ENCODE data around the gene FAM107B. TPM values are rescaled to one million over a fixed set of nuclear protein-coding genes. Genes with fewer than 3 reads are reported as not detected.
"Not testable (repeated sequence)": the region's sequence is repeated elsewhere in the genome, so short reads cannot be mapped to it uniquely, and the experiment has no call there.

The FAM107B gene
- total RNA-seq, 1 donor from 2014 or later, result 39.0 TPM

DNA sequence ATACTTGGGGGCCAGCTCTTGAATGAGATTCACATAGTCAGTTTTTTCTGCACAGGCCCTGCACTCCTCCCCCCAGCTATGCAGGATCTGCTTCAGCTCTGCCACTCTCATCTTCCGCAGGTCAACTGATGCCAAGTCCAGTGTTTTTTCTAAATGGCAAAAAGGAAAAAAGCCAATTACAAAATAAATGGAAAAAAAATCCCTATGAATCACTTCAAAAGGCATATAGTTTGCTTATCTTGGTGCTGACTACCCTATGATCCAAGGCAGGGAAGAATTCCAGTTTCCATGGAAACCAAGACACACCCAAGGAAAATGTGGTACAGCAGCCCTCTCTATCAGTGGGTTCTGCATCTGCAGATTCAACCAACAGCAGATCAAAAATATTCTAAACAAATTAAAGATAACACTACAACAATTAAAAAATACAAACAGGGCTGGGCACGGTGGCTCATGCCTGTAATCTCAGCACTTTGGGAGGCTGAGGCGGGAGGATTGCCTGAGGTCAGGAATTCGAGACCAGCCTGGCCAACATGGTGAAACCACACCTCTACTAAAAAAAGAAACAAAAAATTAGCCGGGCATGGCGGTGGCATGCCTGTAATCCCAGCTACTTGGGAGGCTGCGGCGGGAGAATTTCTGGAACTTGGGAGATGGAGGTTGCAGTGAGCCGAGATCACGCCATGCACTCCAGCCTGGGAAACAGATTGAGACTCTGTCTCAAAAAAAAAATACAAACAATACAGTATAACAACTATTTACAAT, 45.5 kb upstream of the FAM107B start:
- TF ChIP-seq CTCF (conservative IDR thresholded peaks at IDR 0.05), result no peak
- no peaks in the 10 kb centered on the region for H3K36me3 Mint-ChIP-seq (ENCODE audit: low read depth)
- H3K4me3 Mint-ChIP-seq, result no peak overlapping the region
- H3K27ac Mint-ChIP-seq (ENCODE audit: unreplicated experiment), result no peak overlapping the region
- no peaks in the 10 kb centered on the region for H3K27me3 Mint-ChIP-seq (ENCODE audit: low read depth)
- peaks cover 3% of the 10 kb centered on the region for H3K4me1 Mint-ChIP-seq
- H3K9me3 Mint-ChIP-seq, result no peaks in the 10 kb centered on the region
- no peak for DNase-seq (ENCODE audit: low read depth, low spot score)

GRCh38 chr10:14816717-14817116, 42.0 kb upstream of the FAM107B start:
- not testable (repeated sequence) for DNase-seq (ENCODE audit: low read depth, low spot score); H3K36me3 Mint-ChIP-seq (ENCODE audit: low read depth); H3K4me3 Mint-ChIP-seq; H3K4me1 Mint-ChIP-seq; H3K27me3 Mint-ChIP-seq (ENCODE audit: low read depth); H3K27ac Mint-ChIP-seq (ENCODE audit: unreplicated experiment); H3K9me3 Mint-ChIP-seq

GRCh38 chr10:14815681-14816080, 41.0 kb upstream of the FAM107B start:
- TF ChIP-seq CTCF (conservative IDR thresholded peaks at IDR 0.05), result no peak
- H3K27ac Mint-ChIP-seq (ENCODE audit: unreplicated experiment), result no peak overlapping the region
- DNase-seq (ENCODE audit: low read depth, low spot score), result no peak
- no peaks in the 10 kb centered on the region for H3K9me3 Mint-ChIP-seq
- no peaks in the 10 kb centered on the region for H3K36me3 Mint-ChIP-seq (ENCODE audit: low read depth)
- H3K27me3 Mint-ChIP-seq (ENCODE audit: low read depth), result no peaks in the 10 kb centered on the region
- H3K4me3 Mint-ChIP-seq, result no peak overlapping the region
- H3K4me1 Mint-ChIP-seq, result no peaks in the 10 kb centered on the region

DNA sequence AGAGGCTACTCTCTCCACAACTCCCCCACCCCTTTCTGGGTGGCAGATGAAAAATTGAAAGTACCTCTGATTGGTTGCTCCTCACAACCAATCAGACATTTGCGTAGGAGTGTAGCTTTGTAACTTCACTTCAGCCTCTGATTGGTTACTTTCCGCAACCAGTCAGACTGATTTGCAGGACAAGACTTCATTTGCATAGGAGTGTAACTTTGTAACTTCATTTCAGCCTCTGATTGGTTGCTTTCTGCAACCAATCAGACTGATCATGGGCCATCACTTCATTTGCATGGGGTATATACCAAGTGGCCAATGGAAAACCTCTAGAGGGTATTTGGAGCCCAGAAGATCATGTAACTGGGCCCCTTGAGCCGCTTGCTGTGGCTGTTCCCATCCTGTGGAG, 37.6 kb upstream of the FAM107B start:
- DNase-seq (ENCODE audit: low read depth, low spot score), result no peak
- H3K27me3 Mint-ChIP-seq (ENCODE audit: low read depth), result no peaks in the 10 kb centered on the region
- no peaks in the 10 kb centered on the region for H3K4me1 Mint-ChIP-seq
- no peak overlapping the region for H3K27ac Mint-ChIP-seq (ENCODE audit: unreplicated experiment)
- H3K4me3 Mint-ChIP-seq, result no peak overlapping the region
- TF ChIP-seq CTCF (conservative IDR thresholded peaks at IDR 0.05), result no peak
- no peaks in the 10 kb centered on the region for H3K36me3 Mint-ChIP-seq (ENCODE audit: low read depth)
- no peaks in the 10 kb centered on the region for H3K9me3 Mint-ChIP-seq

GRCh38 chr10:14810969-14811953, 36.6 kb upstream of the FAM107B start:
- no peak for TF ChIP-seq CTCF (conservative IDR thresholded peaks at IDR 0.05)
- no peak for DNase-seq (ENCODE audit: low read depth, low spot score)
- peaks cover 6% of the 10 kb centered on the region for H3K27me3 Mint-ChIP-seq (ENCODE audit: low read depth)
- no peak overlapping the region for H3K4me3 Mint-ChIP-seq
- no peaks in the 10 kb centered on the region for H3K4me1 Mint-ChIP-seq
- H3K36me3 Mint-ChIP-seq (ENCODE audit: low read depth), result no peaks in the 10 kb centered on the region
- H3K9me3 Mint-ChIP-seq, result no peaks in the 10 kb centered on the region
- no peak overlapping the region for H3K27ac Mint-ChIP-seq (ENCODE audit: unreplicated experiment)

Data from neural crest cell (in vitro differentiated cells).